BLaER1 treated with 17β-estradiol and CSF1 and Interleukin-3, amounts not matched to agents 10 nM and 100 nM (cell line): ENCODE data around the gene ZNF384.

Experiments used
- H3K27ac ChIP-seq, 11 experiments: shearing (Covaris generic); formaldehyde crosslinking; 2 replicates each; pipeline ENCODE4 v1.8.1; 2022
- H3K27me3 ChIP-seq, 11 experiments: shearing (Covaris generic); formaldehyde crosslinking; 2 replicates each; pipeline ENCODE4 v1.8.1; 2022
- H3K36me3 ChIP-seq, 11 experiments: shearing (Covaris generic); formaldehyde crosslinking; 2 replicates each; pipeline ENCODE4 v1.8.1; 2022
- H3K4me1 ChIP-seq, 10 experiments: shearing (Covaris generic); formaldehyde crosslinking; 2 replicates each; pipeline ENCODE4 v1.8.1; 2022
- H3K4me2 ChIP-seq, 11 experiments: shearing (Covaris generic); formaldehyde crosslinking; 2 replicates each; pipeline ENCODE4 v1.8.1; 2022
- H3K4me3 ChIP-seq, 10 experiments: shearing (Covaris generic); formaldehyde crosslinking; 2 replicates each; pipeline ENCODE4 v1.8.1; 2022
- H3K9ac ChIP-seq, 11 experiments: shearing (Covaris generic); formaldehyde crosslinking; 2 replicates each; pipeline ENCODE4 v1.8.1; 2022
- H3K9me3 ChIP-seq, 11 experiments: shearing (Covaris generic); formaldehyde crosslinking; replicated peaks in 1 of 11; 2 replicates each; pipeline ENCODE4 v1.8.1; 2022
- H4K20me1 ChIP-seq, 11 experiments: shearing (Covaris generic); formaldehyde crosslinking; 2 replicates each; pipeline ENCODE4 v1.8.1; 2022
- Cebpa-rat ChIP-seq, 11 experiments: shearing (Covaris generic); IDR thresholded peaks; 2 replicates each; pipeline ENCODE4 v1.8.1; 2022

Gene ZNF384

DNA sequence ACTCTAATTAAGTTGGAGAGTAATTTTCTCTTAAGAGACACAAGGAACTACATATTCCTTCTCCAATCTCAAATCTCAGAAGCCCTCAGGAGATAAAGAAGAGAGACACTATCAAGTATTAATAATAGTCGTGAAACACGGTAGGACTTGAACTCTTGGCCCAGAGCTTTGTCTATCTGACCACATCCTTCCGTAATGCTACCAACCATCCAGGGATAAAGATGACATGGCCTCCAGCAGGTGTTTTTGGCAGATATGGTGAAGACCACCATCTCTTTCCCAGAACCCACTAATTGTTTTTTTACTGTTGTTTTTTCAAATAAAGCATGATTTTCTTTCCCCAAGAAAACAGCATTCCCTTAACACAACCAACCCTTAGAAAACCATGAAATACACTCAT is 3.4 kb downstream of the ZNF384 start:
- peaks cover 36 to 64% (median 46%) of the 10 kb centered on the region in 11 experiments for H3K36me3 ChIP-seq
- H3K27ac ChIP-seq = 0 out of 22 replicates have a peak overlapping the region, but pooled peaks of 1 of the 11 experiments have one; percentile 99
- H4K20me1 ChIP-seq = peaks cover 40 to 76% (median 52%) of the 10 kb centered on the region in 11 experiments; a peak in 21 of 22 replicates
- no peaks in the 10 kb centered on the region for H3K9me3 ChIP-seq
- no peak for TF ChIP-seq Cebpa-rat (IDR thresholded peaks at IDR 0.05)
- peak overlapping the region; percentile 88 to 99 (median 97) for H3K4me2 ChIP-seq
- H3K4me1 ChIP-seq = peaks cover 39 to 57% (median 52%) of the 10 kb centered on the region in 10 experiments
- H3K27me3 ChIP-seq = no peaks in the 10 kb centered on the region
- H3K4me3 ChIP-seq = peak overlapping the region in 1 of 10 experiments; percentile 78; a peak in 1 of 20 replicates
- peak overlapping the region in 6 of 11 experiments; percentile 14 to 97 (median 94); a peak in 8 of 22 replicates for H3K9ac ChIP-seq

- H3K4me1 ChIP-seq = peaks cover 32 to 50% (median 43%) of the 10 kb centered on the region in 10 experiments
- no peak overlapping the region for H3K27ac ChIP-seq
- no peaks in the 10 kb centered on the region for H3K9me3 ChIP-seq
- H3K4me2 ChIP-seq = peak overlapping the region in 9 of 11 experiments; percentile 3 to 99 (median 96); a peak in 8 of 22 replicates
- peaks cover 48 to 76% (median 58%) of the 10 kb centered on the region in 11 experiments for H3K36me3 ChIP-seq
- H3K9ac ChIP-seq = peak overlapping the region in 1 of 11 experiments; percentile 13; a peak in 2 of 22 replicates
- no peaks in the 10 kb centered on the region for H3K27me3 ChIP-seq
- no peak overlapping the region for H3K4me3 ChIP-seq
- TF ChIP-seq Cebpa-rat (IDR thresholded peaks at IDR 0.05) = no peak
- peaks cover 46 to 88% (median 64%) of the 10 kb centered on the region in 11 experiments; a peak in 21 of 22 replicates for H4K20me1 ChIP-seq
Measured at GRCh38 chr12:6684609-6685008, 4.6 kb downstream of the ZNF384 start.

DNA sequence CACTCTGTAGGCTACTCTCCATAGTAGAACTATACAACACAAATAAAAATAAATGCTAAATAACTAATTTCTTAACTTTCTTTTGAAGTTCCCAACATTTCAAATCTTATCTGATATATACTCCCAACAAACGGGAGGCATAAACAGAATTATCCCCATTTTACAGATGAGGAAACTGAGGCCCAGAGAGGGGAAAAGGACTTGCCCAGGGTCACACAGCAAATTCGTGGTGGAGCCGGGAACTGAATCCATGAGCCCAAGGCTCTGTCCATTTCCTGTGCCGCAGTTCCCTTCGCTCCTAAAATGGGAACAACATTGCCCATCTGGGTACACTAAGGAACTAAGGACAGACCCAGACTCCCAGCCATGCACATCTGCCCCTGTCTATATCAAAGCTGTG is 12.2 kb downstream of the ZNF384 start:
- no peaks in the 10 kb centered on the region for H3K9me3 ChIP-seq
- no peak overlapping the region for H3K4me2 ChIP-seq
- no peak overlapping the region for H3K4me3 ChIP-seq
- H3K27ac ChIP-seq = no peak overlapping the region
- peaks cover 96 to 100% (median 100%) of the 10 kb centered on the region in 11 experiments for H3K36me3 ChIP-seq
- H3K9ac ChIP-seq = no peak overlapping the region
- no peak for TF ChIP-seq Cebpa-rat (IDR thresholded peaks at IDR 0.05)
- peaks cover 0 to 8% (median 0%) of the 10 kb centered on the region in 10 experiments; a peak in 2 of 20 replicates for H3K4me1 ChIP-seq
- no peaks in the 10 kb centered on the region for H3K27me3 ChIP-seq
- peaks cover 16 to 69% (median 37%) of the 10 kb centered on the region in 11 experiments; a peak in 19 of 22 replicates for H4K20me1 ChIP-seq

- Histone ChIP-seq H3K4me1 (no peaks in the 10 kb centered on the region), H3K27ac (no peak overlapping the region), H3K4me3 (no peak overlapping the region), H4K20me1 (peaks cover 0 to 48% (median 0%) of the 10 kb centered on the region in 11 experiments; a peak in 8 of 22 replicates), H3K36me3 (peaks cover 100% of the 10 kb centered on the region in 11 experiments), H3K9me3 (no peaks in the 10 kb centered on the region), H3K9ac (no peak overlapping the region), H3K27me3 (no peaks in the 10 kb centered on the region), H3K4me2 (no peak overlapping the region)
- TF ChIP-seq Cebpa-rat (IDR thresholded peaks at IDR 0.05) = no peak
Measured at GRCh38 chr12:6672143-6672542, 17.0 kb downstream of the ZNF384 start.

DNA sequence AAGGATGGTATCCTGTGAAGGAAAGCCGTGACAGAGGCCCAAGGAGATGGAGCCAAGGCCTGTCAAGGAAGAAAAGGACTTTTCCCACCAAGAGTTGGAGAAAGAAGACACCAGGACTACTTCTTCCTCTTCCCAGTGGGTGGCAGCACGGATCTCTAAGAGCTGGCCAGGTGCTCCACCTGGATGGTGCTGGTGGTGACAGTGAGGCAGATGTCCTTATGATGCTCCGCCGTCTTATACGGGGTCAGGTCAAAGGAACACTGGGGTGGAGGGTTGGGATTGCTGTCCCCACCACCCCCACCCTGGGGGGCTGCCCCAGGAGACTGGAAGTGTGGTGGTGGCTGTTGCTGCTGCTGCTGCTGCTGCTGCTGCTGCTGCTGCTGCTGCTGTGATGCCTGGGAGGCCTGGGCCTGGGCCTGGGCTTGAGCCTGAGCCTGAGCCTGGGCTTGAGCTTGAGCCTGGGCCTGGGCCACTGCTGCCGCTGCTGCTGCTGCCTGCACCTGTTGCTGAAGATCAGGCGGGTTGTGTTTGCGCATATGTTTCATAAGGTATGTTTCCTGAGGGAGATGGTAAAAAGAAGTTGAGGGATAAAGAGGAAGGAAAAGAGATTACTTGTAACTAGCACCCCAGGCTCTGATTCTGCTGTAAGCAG is 21.5 kb downstream of the ZNF384 start:
- H3K4me1 ChIP-seq = peaks cover 0 to 30% (median 12%) of the 10 kb centered on the region in 10 experiments; a peak in 12 of 20 replicates
- no peak overlapping the region for H3K4me3 ChIP-seq
- H3K9me3 ChIP-seq = no peaks in the 10 kb centered on the region
- H3K36me3 ChIP-seq = peaks cover 62 to 74% (median 72%) of the 10 kb centered on the region in 11 experiments
- no peaks in the 10 kb centered on the region for H3K27me3 ChIP-seq
- peaks cover 0 to 21% (median 0%) of the 10 kb centered on the region in 11 experiments; a peak in 4 of 22 replicates for H4K20me1 ChIP-seq
- no peak overlapping the region for H3K27ac ChIP-seq
- TF ChIP-seq Cebpa-rat (IDR thresholded peaks at IDR 0.05) = no peak
- no peak overlapping the region for H3K4me2 ChIP-seq
- peak overlapping the region in 1 of 11 experiments; percentile 2; a peak in 3 of 22 replicates for H3K9ac ChIP-seq

GRCh38 chr12:6666211-6666610 is 23.0 kb downstream of the ZNF384 start:
- Histone ChIP-seq H3K4me1 (peaks cover 11 to 43% (median 26%) of the 10 kb centered on the region in 10 experiments), H3K4me2 (no peak overlapping the region), H3K27me3 (no peaks in the 10 kb centered on the region), H3K9me3 (no peaks in the 10 kb centered on the region), H3K4me3 (no peak overlapping the region), H3K27ac (no peak overlapping the region; a peak in 2 of 22 replicates), H3K36me3 (peaks cover 47 to 60% (median 57%) of the 10 kb centered on the region in 11 experiments), H4K20me1 (peaks cover 0 to 18% (median 0%) of the 10 kb centered on the region in 11 experiments; a peak in 2 of 22 replicates), H3K9ac (no peak overlapping the region)
- TF ChIP-seq Cebpa-rat (IDR thresholded peaks at IDR 0.05) = no peak

GRCh38 chr12:6664902-6665301 is 24.3 kb downstream of the ZNF384 start:
- peaks cover 34 to 47% (median 44%) of the 10 kb centered on the region in 11 experiments for H3K36me3 ChIP-seq
- H3K9ac ChIP-seq = peak overlapping the region in 1 of 11 experiments; percentile 4; a peak in 1 of 22 replicates
- H3K9me3 ChIP-seq = no peaks in the 10 kb centered on the region
- no peaks in the 10 kb centered on the region for H3K27me3 ChIP-seq
- H4K20me1 ChIP-seq = peaks cover 0 to 12% (median 0%) of the 10 kb centered on the region in 11 experiments; a peak in 2 of 22 replicates
- H3K27ac ChIP-seq = peak overlapping the region in 7 of 11 experiments; percentile 64 to 88 (median 80); a peak in 11 of 22 replicates
- no peak overlapping the region for H3K4me3 ChIP-seq
- peaks cover 11 to 43% (median 26%) of the 10 kb centered on the region in 10 experiments for H3K4me1 ChIP-seq
- TF ChIP-seq Cebpa-rat (IDR thresholded peaks at IDR 0.05) = peak in 2 of 11 experiments; percentile 31 to 38; a peak in 1 of 22 replicates
- peak overlapping the region in 5 of 11 experiments; percentile 9 to 52 (median 20); a peak in 10 of 22 replicates for H3K4me2 ChIP-seq

DNA sequence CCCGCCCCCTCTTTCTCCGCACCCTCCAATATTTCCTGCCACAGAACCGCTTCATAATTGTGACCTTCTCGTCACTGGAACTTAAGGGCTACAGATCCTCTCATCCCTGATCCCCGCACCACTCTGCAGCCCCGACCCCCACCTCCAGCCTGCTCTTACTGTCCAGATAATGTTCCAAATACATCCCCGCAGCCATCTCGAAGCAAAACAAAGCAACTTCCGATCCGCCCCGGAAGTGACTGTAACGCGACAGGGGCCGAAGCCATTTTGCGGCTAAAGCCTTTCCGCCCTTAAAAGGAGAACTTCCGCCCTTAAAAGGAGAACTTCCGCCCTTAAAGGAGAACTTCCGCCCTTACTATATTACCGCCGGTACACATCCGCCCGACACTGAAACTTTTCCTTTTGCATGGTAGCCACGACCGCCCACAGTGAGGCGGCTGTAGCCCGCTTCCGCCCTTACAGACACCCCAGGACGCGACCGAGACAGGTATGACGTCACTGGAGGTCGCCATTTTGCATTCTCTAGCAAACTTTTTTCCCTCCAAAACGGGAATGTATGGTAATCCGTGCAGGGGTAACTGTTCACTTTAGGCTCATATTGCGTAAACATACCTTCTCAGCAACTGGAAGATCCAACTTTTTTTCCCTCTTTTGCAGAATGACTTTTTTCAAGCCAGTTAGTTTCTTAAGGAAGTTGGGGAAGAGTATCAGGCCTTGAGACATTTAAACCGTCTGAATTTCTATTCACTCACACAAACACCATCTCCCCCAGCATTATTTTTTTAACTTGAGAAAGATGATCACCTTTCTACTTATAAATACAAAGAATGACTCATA is 26.1 kb downstream of the ZNF384 start, which contains the start of gene ING4:
Gene ING4 (minus strand): TSS at position 214 of the 837 bp plus-strand sequence. CDS start 18 bp downstream, at position 196.
- no peaks in the 10 kb centered on the region for H3K9me3 ChIP-seq
- peak within 1 kb of the TSS; percentile 76 to 90 (median 81) for H3K4me3 ChIP-seq
- H3K9ac ChIP-seq = peak within 1 kb of the TSS; percentile 76 to 88 (median 83)
- peaks cover 11 to 43% (median 26%) of the 10 kb centered on the region in 10 experiments for H3K4me1 ChIP-seq
- peak within 1 kb of the TSS; percentile 27 to 88 (median 80); a peak in 21 of 22 replicates for H3K27ac ChIP-seq
- H3K4me2 ChIP-seq = peak within 1 kb of the TSS; percentile 78 to 99 (median 93)
- H4K20me1 ChIP-seq = no peaks in the 10 kb centered on the region
- H3K36me3 ChIP-seq = peaks cover 28 to 43% (median 40%) of the 10 kb centered on the region in 11 experiments
- H3K27me3 ChIP-seq = no peaks in the 10 kb centered on the region
- TF ChIP-seq Cebpa-rat (IDR thresholded peaks at IDR 0.05) = peak in 2 of 11 experiments; percentile 58 to 60; a peak in 2 of 22 replicates
